Measurements from ENCODE around the gene DUXB. TPM values are rescaled to one million over a fixed set of nuclear protein-coding genes. Genes with fewer than 3 reads are reported as not detected.

The DUXB gene
- total and polyA plus RNA-seq, 2 experiments from 2014 or later: not detected

GRCh38 chr16:75679366-75679765 is 21.9 kb downstream of the DUXB start (continued):
- no peak for TF ChIP-seq ZNF462 (CRISPR knock-in tag; IDR thresholded peaks at IDR 0.05)
- no peak for TF ChIP-seq REST (IDR thresholded peaks at IDR 0.05; ENCODE audit: unreplicated experiment)
- TF ChIP-seq ZNF331 (CRISPR knock-in tag; IDR thresholded peaks at IDR 0.05; ENCODE audit: low read depth): no peak
- no peak for TF ChIP-seq CTCF (conservative IDR thresholded peaks at IDR 0.05; ENCODE audit: low read depth in 2 of 2)

All from GM23338 (cell line).